ENCODE measurements around the gene TAF3. TPM values are rescaled to one million over a fixed set of nuclear protein-coding genes. Genes with fewer than 3 reads are reported as not detected.
A peak's percentile ranks its signal among the peaks of the same experiment; 100 is the strongest.

TAF3 gene
- total RNA-seq, 1 donor from 2014 or later = 8.5 TPM

DNA sequence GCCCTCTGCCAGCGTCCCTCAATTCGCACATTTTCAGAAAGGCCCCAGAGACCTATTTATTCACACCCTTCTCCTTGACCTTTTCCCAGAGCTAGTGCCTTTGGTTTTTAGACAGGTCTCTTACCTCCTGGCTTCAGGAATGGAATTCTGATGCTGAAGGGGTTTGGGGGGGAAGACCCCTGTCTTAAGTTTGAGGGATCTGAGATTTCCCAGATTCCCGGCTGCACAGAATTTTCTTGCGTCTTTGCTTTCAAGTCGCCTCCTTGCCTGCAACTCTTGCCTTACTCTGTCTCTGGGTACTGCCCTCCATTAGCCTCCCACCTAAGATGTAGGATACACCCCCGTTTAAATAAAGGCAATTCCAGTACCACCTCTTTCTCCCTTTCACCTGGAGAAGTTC, 238.1 kb downstream of the TAF3 start:
- no peak overlapping the region for H3K27ac ChIP-seq
- intact Hi-C loops (cut with DNase I) = no loop called here
- H3K36me3 ChIP-seq = no peaks in the 10 kb centered on the region
- no peak for DNase-seq (ENCODE audit: low spot score in 2 of 2)
- peak overlapping the region in 1 of 2 donors; percentile 66 for H3K4me3 ChIP-seq
- TF ChIP-seq, protein P1, sequence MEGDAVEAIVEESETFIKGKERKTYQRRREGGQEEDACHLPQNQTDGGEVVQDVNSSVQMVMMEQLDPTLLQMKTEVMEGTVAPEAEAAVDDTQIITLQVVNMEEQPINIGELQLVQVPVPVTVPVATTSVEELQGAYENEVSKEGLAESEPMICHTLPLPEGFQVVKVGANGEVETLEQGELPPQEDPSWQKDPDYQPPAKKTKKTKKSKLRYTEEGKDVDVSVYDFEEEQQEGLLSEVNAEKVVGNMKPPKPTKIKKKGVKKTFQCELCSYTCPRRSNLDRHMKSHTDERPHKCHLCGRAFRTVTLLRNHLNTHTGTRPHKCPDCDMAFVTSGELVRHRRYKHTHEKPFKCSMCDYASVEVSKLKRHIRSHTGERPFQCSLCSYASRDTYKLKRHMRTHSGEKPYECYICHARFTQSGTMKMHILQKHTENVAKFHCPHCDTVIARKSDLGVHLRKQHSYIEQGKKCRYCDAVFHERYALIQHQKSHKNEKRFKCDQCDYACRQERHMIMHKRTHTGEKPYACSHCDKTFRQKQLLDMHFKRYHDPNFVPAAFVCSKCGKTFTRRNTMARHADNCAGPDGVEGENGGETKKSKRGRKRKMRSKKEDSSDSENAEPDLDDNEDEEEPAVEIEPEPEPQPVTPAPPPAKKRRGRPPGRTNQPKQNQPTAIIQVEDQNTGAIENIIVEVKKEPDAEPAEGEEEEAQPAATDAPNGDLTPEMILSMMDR (IDR thresholded peaks at IDR 0.05) = no peak
- peaks cover 34% of the 10 kb centered on the region for H3K27me3 ChIP-seq
- H3K4me1 ChIP-seq = peaks cover 5 to 12% of the 10 kb centered on the region in 2 donors
- H3K9me3 ChIP-seq = no peaks in the 10 kb centered on the region

DNA sequence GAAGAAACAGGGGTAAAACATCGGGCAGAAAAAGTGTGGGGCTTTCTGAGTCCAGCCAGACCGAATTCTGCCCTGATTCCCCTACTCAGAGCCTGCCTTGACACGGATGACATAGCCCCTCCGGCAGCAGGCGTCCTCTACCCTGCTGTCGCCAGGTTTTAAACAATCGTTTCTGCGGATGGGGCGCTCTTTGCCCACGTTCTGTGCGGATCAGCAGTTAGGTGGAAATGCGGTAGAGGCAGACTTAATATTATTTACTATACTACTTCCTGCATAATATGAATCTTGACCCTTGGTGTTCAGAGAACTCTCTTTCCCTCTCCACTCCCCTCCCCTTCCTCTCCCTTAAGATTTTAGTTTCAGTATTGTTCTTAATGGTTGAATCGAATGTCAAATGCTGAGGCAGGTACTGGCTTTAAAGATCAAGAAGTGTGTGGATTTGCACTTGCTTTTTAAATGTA, 238.6 kb downstream of the TAF3 start:
- no peak for DNase-seq (ENCODE audit: low spot score in 2 of 2)
- intact Hi-C loops (cut with DNase I) = no loop called here
- Histone ChIP-seq H3K27me3 (peaks cover 29% of the 10 kb centered on the region), H3K36me3 (no peaks in the 10 kb centered on the region), H3K27ac (no peak overlapping the region), H3K4me3 (peak overlapping the region in 1 of 2 donors; percentile 66), H3K4me1 (peaks cover 2 to 11% of the 10 kb centered on the region in 2 donors), H3K9me3 (no peaks in the 10 kb centered on the region)
- TF ChIP-seq, protein P1 (IDR thresholded peaks at IDR 0.05) = no peak

GRCh38 chr10:8057636-8058273, 239.4 kb downstream of the TAF3 start:
- H3K4me1 ChIP-seq = peaks cover 2 to 11% of the 10 kb centered on the region in 2 donors
- no peaks in the 10 kb centered on the region for H3K9me3 ChIP-seq
- TF ChIP-seq, protein P1 (IDR thresholded peaks at IDR 0.05) = no peak
- no peak overlapping the region for H3K4me3 ChIP-seq
- no peaks in the 10 kb centered on the region for H3K36me3 ChIP-seq
- intact Hi-C loops (cut with DNase I) = no loop called here
- no peak for DNase-seq (ENCODE audit: low spot score in 2 of 2)
- no peak overlapping the region for H3K27ac ChIP-seq
- H3K27me3 ChIP-seq = peaks cover 21% of the 10 kb centered on the region

DNA sequence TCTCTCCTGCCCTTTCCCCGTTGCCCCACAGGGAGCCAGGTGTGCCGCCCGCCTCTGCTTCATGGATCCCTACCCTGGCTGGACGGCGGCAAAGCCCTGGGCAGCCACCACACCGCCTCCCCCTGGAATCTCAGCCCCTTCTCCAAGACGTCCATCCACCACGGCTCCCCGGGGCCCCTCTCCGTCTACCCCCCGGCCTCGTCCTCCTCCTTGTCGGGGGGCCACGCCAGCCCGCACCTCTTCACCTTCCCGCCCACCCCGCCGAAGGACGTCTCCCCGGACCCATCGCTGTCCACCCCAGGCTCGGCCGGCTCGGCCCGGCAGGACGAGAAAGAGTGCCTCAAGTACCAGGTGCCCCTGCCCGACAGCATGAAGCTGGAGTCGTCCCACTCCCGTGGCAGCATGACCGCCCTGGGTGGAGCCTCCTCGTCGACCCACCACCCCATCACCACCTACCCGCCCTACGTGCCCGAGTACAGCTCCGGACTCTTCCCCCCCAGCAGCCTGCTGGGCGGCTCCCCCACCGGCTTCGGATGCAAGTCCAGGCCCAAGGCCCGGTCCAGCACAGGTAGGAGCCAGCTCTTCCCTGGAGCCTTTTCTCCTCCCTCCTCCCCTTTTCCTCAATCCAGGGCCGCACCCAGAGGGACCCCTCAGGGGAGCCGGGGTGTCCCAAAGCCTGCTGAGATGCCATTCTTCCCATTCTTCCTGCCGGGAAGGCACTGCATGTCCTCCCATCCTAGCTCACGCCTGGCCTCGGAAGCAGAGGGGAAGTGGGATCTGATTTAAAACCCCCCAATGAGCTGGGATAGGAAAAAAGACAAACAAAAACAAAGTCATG, 240.2 kb downstream of the TAF3 start:
- intact Hi-C loops (cut with DNase I) = no loop called here
- H3K4me3 ChIP-seq = no peak overlapping the region
- H3K27me3 ChIP-seq = peaks cover 17% of the 10 kb centered on the region
- no peak overlapping the region for H3K27ac ChIP-seq
- H3K4me1 ChIP-seq = peaks cover 0 to 10% of the 10 kb centered on the region in 2 donors
- no peaks in the 10 kb centered on the region for H3K9me3 ChIP-seq
- no peaks in the 10 kb centered on the region for H3K36me3 ChIP-seq
- TF ChIP-seq, protein P1 (IDR thresholded peaks at IDR 0.05) = no peak
- no peak for DNase-seq (ENCODE audit: low spot score in 2 of 2)

- TF ChIP-seq, protein P1 (IDR thresholded peaks at IDR 0.05) = no peak
- intact Hi-C loops (cut with DNase I) = no loop called here
- no peaks in the 10 kb centered on the region for H3K36me3 ChIP-seq
- H3K9me3 ChIP-seq = no peaks in the 10 kb centered on the region
- H3K4me1 ChIP-seq = peaks cover 0 to 3% of the 10 kb centered on the region in 2 donors
- H3K27ac ChIP-seq = no peak overlapping the region
- no peak overlapping the region for H3K4me3 ChIP-seq
- DNase-seq (ENCODE audit: low spot score in 2 of 2) = no peak
- peaks cover 15% of the 10 kb centered on the region for H3K27me3 ChIP-seq
Observed at GRCh38 chr10:8059191-8059936, 241.1 kb downstream of the TAF3 start.

Data from ascending aorta (tissue), 2 donors.